Dedifferentiated amniotic fluid mesenchymal stem cell (primary cell): ENCODE results near the gene SLC12A2.

Experiments used
- DNase-seq: peaks from one replicate; pipeline ENCODE4 v3.0.0-alpha.2; 2016; ENCODE audit errors: extremely low spot score

The SLC12A2 gene

DNA sequence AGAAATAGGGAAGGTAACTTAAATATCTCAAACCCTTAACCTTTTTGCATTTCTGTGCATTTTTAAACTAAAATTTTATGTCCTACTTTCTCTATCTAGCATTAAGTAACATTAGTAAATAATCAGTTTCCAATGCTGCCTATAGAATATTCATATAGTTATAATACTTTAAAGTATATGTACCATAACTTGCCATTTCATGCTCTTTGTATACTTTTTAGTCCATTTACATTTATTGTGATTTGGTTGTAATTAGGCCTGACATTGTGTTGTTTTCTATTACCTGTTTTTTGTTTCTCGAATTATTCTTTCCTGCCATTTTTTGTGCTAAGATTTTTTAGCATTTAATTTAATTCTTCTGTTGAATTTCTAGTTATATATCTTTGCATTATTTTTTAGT lies 13.7 kb downstream of the SLC12A2 start:
- no peak for DNase-seq

DNA sequence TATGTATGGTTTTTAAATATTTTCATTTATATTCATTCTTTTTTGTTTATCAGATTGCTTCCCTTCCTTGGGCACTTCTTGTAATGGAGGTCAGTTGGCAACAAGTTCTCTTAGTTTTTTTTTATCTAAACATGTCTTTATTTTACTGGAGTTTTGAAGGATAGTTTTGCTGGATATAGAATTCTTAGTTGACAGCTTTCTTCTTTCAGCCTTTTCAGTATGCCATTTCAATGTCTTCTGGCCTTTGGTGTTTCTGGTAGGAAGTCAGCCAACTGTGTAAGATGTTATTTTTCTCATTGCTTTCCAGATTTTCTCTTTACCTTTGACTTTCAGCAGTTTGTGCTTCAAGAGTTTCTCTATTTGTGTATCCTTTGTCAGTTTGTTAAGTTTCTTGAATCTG lies 14.2 kb downstream of the SLC12A2 start:
- DNase-seq: no peak

DNA sequence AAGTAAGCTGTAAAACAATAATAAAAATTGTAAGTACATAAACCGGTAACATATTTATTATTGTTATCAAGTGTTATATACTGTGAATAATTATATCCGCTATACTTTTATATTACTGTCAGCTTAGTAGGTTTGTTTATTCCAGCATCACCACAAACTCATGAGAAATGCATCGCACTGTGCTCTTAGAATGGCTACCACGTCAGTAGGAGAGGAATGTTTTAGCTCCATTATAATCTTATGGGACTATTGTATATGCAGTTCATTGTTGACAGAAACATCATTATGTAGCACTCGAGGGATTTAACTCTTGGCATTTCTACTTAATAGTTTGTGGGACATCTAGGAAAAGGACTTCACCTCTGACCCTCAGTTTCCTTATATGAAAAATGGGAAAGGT lies 16.4 kb downstream of the SLC12A2 start:
- DNase-seq: no peak

DNA sequence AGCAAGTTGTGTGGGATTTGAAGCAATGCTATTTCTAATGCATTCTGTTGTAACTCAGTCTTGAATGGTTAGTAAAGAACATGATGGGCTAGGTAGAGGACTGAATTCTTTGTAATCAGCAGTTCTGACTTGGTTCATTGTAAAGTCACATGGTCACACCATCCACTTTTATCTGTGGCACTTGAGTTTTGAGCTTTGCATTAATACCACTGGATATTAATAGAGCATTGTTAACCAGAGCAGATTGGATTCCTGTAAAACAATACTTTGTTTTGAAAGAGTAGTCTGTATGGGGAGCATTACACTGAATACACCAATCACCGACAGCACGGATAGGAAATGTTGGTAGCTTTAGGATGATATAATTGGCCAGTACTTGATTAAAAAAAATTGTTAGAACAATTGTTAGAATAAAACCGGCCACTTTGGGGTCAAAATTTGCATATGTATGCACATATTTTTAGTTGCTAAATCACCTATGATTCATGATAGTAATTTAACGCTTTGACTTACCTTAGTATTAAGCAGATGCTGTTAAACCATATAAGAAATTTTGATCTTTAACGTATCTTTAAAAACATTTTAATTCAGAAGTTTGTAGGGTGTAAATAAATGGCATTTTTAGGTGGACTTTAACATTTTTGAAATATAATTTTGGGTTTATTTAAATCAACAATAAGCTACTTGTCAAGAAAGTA lies 17.4 kb downstream of the SLC12A2 start:
- no peak for DNase-seq

DNA sequence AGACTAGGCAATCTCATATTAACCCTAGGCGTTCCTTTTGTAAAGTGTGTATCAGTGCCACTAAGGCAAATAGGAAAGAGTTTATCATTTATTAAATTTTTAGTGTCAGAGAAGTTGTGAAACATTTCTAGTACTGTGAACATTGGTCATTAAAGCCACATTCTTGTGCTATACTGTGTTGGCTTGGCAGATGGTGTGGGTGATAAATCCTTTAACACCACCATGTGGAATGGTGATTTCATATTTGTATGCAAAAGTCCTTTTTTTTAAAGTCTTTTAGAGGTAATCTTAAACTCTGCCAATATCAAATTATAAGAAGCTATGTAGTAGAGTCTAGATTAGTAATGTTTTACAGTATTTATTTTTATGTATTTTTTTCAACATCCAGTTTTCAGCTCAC lies 18.1 kb downstream of the SLC12A2 start:
- no peak for DNase-seq

DNA sequence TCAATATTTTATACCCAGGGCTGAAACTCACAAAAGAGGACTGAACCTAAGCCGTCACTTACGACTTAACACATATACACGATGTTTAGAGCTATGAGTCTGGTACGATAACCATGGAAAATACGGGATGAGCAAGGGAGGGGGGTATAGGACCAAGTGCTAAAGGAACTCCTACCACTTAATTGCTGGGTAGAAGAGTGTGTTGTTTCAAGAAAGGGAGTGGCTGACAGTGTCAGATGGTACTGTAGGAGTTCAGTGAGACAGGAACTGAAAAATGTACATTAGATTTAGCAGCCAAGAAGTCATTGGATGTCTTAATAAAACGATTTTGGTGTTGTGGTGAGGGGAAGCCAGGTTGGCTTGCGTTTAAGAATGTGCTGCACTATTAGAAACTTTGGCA lies 21.6 kb downstream of the SLC12A2 start:
- no peak for DNase-seq

DNA sequence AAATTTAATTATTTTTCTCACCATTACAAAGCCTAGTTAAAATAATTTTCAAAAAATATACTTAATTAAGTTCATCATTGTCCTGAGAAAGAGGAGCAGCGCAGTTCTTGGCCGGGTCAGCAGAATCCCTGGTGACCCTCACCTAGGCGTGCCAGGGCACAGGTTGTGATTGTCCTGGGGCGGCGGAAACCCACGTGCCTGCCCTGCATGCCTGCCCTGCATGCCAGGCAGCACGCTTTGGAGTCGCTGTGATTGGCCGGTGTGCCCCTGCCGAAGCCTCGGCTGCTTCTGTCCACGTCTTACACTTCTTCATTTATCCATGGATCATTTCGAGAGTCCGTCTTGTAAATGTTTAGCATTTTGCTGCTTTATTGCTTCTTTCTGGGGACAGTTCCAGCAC lies 25.6 kb downstream of the SLC12A2 start:
- DNase-seq: no peak

- no peak for DNase-seq
These were observed 26.2 kb downstream of the SLC12A2 start for GRCh38 chr5:128109766-128110165.

GRCh38 chr5:128111818-128112448 lies 28.4 kb downstream of the SLC12A2 start:
- DNase-seq: no peak

DNA sequence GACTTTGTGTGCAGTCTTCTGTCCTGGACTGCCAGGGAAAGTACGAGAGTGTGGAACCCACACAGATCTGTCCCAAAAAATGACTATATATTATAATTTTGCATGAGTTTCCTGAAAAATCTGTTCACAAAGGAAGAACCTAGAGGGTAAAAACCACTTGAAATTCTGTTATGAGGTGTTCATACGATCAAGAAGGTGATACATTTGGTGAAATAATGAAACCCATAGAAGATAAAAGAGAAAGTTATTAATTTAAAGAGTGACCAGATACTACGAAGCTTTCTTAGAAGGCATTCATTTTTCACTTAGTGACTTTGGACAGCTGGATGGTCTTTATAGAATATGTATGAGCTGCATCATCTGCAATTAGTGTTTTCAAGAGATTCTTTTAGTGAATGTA lies 32.9 kb downstream of the SLC12A2 start:
- DNase-seq: no peak

GRCh38 chr5:128118214-128118613 lies 34.6 kb downstream of the SLC12A2 start:
- DNase-seq: no peak

DNA sequence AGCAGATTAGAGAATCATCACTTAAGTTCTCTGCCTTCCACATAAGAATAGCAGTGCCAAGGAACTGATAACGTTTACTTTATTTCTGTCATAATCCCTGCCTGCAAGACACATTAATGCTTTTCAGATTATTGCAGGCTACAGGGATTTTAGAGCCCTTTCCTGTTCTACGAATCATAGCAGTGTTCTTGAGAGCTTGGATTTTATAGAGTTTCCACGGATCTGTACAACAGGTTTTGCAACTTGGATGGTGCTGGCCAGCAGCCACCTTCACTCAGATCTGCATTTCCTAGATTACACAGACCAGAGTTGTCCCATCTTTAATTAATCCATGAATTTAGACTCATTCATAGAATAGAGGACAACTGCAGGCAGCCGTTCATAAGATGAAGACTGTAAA lies 38.1 kb downstream of the SLC12A2 start:
- DNase-seq: no peak

DNA sequence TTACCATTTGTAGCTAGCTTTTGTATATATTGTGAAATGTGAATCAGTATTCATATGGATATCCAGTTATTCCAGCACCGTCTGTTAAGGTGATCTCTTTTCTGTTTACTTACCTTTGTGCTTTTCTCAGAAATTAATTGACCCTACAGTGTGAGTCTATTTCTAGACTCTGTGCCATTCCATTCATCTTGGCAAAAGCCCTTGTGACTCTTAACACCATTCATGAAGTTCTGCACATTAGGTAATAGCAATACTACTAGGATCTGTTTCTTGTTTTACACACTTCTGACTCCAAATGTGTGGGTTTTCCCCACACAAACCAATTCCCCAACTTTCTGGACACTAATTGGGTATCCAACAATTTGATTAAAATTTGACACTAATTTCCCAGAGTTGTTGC lies 40.4 kb downstream of the SLC12A2 start:
- DNase-seq: no peak

DNA sequence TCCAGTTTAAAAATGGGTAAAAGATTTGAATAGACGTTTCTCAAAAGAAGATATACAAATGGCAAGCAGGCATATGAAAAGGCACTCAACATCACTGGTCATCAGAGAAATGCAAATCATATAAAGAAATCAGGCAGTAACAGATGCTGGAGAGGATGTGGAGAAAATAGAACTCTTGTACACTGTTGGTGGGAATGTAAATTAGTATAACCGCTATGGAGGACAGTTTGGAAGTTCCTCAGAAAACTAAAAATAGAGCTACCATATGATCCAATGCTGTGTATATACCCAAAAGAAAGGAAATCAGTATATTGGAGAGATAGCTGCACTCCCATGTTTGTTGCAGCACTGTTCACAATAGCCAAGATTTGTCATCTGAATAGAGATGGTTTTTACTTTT lies 42.7 kb downstream of the SLC12A2 start:
- DNase-seq: no peak

DNA sequence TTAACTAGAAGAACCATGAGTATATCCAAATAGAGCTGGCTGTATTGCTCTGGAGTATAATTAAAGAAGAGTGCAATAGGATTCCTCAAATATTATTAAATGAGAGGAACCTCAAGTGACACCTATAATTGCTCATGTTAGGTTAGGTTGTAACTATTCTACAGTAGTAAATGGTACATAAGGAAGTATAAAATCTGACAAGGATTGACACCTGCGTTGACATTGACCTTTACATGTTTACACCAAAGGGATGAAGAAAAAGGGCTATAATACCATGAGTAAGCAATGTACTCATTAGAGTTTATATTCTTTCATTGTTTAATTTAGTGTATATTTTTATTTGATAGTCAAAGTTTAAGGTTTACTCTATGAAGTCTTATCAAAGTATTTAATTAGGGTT lies 48.9 kb downstream of the SLC12A2 start:
- no peak for DNase-seq

- no peak for DNase-seq
These were observed 51.7 kb downstream of the SLC12A2 start for GRCh38 chr5:128135286-128135685.

DNA sequence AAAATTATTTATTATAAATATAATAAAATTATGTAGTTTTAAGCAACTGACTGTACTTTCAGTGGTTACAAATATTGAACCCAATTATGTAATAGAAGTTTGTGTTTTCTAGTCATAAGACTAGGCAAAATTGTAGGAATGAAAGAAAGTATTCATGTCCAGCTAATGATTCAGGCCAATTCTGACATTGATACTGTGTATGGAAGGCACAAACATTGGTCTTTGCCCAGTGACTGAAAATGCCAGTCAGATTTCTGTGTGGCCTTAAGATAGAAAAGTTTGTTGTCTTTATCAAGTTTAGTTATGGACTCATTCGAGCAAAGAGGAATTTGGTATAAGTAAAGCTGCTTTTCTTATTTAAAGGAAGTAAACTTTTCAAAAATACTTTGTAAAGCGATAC lies 60.3 kb downstream of the SLC12A2 start:
- DNase-seq: no peak

DNA sequence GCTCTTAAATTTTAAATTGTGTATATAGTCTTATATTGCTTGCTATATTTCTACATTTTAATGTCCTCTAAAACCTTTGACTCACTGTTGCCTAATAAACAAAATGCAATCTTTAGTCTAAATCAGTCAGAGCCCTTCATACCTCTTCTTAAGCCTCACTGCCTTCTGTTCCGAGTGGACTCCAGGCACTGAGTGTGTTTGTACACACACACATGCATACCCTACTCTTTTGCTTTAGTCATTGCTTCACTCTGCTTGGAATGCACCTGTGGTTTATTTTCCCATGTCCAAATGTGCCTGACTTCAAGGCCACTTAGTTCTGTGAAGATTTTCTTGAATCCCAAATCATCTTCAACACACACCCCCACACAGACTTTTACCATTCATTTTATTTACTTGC lies 60.9 kb downstream of the SLC12A2 start:
- DNase-seq: no peak

GRCh38 chr5:128146671-128147070 lies 63.1 kb downstream of the SLC12A2 start:
- DNase-seq: no peak

DNA sequence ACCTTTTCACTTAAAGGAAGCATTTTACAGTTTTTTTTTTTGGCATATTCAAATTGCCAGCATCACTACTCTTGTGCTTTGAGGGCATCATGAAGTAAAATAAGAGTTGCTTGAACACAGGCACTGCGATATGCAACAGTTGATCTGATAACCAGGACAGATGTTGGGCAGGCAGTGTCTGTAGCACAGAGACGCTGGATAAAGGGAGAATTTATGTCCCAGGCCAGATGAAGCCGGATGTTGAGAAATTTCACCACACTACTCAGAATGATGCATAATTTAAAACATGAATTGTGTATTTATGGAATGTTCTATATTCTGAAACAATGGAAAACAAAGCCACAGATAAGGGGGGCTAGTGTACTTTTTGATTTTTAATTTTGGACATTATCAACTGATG lies 71.4 kb downstream of the SLC12A2 start:
- DNase-seq: peak; percentile 21

DNA sequence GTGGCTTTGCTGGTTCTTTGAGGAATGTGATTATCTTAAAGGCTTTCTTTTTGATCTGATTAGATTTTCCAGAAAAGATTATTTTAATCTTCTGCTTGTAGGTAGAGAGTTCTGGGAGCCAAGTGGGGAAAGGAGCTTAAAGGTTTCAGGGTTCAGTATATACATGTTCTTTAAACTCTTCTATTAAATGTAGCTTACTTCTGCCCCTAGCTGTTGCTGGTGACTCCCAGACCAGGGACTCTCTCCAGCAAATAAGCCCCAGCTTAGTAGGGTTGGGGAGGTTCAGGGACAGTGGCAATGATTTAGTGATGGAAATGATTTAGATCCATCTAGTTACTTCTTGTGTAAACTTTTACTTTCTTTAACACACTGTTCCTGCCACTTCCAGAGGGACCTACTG lies 72.2 kb downstream of the SLC12A2 start:
- DNase-seq: no peak

- no peak for DNase-seq
These were observed 73.0 kb downstream of the SLC12A2 start for GRCh38 chr5:128156521-128156920.

DNA sequence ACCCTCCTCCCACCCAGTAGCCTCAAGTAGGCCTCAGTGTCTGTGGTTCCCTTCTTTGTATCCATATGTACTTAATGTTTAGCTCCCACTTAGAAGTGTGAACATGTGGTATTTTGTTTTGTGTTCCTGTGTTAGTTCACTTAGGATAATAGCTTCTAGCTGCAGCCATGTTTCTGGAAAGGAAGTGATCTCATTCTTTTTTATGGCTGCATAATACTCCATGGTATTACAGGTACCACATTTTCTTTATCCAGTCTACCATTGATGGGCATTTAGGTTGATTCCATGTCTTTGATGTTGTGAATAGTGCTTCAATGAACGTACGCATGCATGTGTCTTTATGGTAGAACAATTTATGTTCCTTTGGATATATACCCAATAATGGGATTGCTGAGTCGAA lies 74.8 kb downstream of the SLC12A2 start:
- no peak for DNase-seq

GRCh38 chr5:128163991-128164390 lies 80.4 kb downstream of the SLC12A2 start:
- no peak for DNase-seq
